GM10248 (cell line): ENCODE data around the gene CHKB.

Experiments used
- CTCF ChIA-PET: fragments of 300-600 bp; sonication (Branson Sonifier 250); formaldehyde crosslinking; extraction: SDS; loops from one replicate; lab custom pipeline; 2021; ENCODE audit warnings: antibody characterized with exemption; lab: Yijun Ruan, JAX
- POLR2A ChIA-PET: fragments of 350-650 bp; sonication (Branson Sonifier 250); formaldehyde crosslinking; extraction: SDS; loops from one replicate; lab custom pipeline; 2020; ENCODE audit warnings: antibody characterized with exemption; lab: Yijun Ruan, JAX
- DNase-seq: peaks from one replicate; pipeline ENCODE4 v3.0.0; 2012; ENCODE audit errors: extremely low spot score
- CTCF ChIP-seq: IDR thresholded peaks from 2 replicates; pipeline ENCODE4 v1.5.1; 2012; ENCODE audit warnings: mild to moderate bottlenecking, low read depth; ENCODE audit errors: extremely low read depth, missing control alignments, control extremely low read depth

CHKB gene

GRCh38 chr22:50600538-50600937 lies 17.9 kb upstream of the CHKB start, which contains the start of gene MAPK8IP2:
TSS of gene MAPK8IP2 (plus strand) at chr22:50600793. CDS start at chr22:50600819, 26 bp downstream.
- TF ChIP-seq CTCF = no peak
- ChIA-PET CTCF (no interaction called here), POLR2A (no interaction called here)
- DNase-seq = no peak

- peak; percentile 85 for DNase-seq
- ChIA-PET CTCF (no interaction called here), POLR2A (no interaction called here)
- no peak for TF ChIP-seq CTCF
These were observed 17.3 kb upstream of the CHKB start for GRCh38 chr22:50599816-50600455.

- TF ChIP-seq CTCF = no peak
- no peak for DNase-seq
- ChIA-PET CTCF (interaction anchor here (1.0 kb wide), 1 partner anchor 34 kb away, joined by 4 read pairs; the partner anchor contains the start of gene SYCE3), POLR2A (no interaction called here)
These were observed 14.4 kb upstream of the CHKB start for GRCh38 chr22:50597097-50597496.

GRCh38 chr22:50595189-50595588 lies 12.5 kb upstream of the CHKB start:
- CTCF ChIA-PET = interaction anchor here (0.7 to 1.1 kb wide), 2 partner anchors 11 to 23 kb away, joined by 3 read pairs; no protein-coding TSS in a partner anchor
- TF ChIP-seq CTCF = no peak
- POLR2A ChIA-PET = no interaction called here
- DNase-seq = no peak

GRCh38 chr22:50587407-50587806 lies 4.8 kb upstream of the CHKB start:
- ChIA-PET CTCF (interaction anchor here (1.0 kb wide), 1 partner anchor 23 kb away, joined by 4 read pairs; no protein-coding TSS in a partner anchor), POLR2A (no interaction called here)
- no peak for DNase-seq
- TF ChIP-seq CTCF = no peak

GRCh38 chr22:50586416-50586815 lies 3.8 kb upstream of the CHKB start:
- no peak for DNase-seq
- POLR2A ChIA-PET = no interaction called here
- CTCF ChIA-PET = interaction anchor here (1.0 kb wide), 1 partner anchor 22 kb away, joined by 4 read pairs; no protein-coding TSS in a partner anchor
- TF ChIP-seq CTCF = no peak
